ENCODE data around the gene GPATCH3. TPM values are rescaled to one million over a fixed set of nuclear protein-coding genes. Genes with fewer than 3 reads are reported as not detected.
A peak's percentile ranks its signal among the peaks of the same experiment; 100 is the strongest.

The GPATCH3 gene
- total and polyA plus RNA-seq, 2 donors (not counting 3 experiments of a cell fraction or from before 2014, with no cell fraction given) = 12.1 to 17.7 TPM

DNA sequence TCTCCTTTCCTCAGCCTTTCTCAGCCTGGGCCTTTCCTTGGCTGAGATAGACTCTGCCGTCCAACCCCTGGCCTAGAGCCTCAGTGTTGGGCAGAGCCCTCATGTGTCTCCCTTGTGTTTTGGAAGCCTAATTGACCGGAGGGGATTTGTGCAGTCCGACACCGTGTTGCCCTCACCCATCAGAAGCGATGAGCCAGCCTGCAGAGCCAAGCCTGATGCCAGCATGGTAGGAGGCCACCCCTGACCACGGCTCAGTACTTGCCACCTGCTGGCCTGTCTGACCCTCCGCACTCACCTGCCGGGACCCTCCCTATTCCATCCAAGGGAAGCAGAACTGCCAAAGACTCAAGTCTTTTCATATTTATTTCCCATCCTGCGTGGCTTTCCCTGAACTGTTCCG lies 46.7 kb downstream of the GPATCH3 start:
- POLR2A ChIA-PET = no interaction called here
- TF ChIP-seq, protein P1, sequence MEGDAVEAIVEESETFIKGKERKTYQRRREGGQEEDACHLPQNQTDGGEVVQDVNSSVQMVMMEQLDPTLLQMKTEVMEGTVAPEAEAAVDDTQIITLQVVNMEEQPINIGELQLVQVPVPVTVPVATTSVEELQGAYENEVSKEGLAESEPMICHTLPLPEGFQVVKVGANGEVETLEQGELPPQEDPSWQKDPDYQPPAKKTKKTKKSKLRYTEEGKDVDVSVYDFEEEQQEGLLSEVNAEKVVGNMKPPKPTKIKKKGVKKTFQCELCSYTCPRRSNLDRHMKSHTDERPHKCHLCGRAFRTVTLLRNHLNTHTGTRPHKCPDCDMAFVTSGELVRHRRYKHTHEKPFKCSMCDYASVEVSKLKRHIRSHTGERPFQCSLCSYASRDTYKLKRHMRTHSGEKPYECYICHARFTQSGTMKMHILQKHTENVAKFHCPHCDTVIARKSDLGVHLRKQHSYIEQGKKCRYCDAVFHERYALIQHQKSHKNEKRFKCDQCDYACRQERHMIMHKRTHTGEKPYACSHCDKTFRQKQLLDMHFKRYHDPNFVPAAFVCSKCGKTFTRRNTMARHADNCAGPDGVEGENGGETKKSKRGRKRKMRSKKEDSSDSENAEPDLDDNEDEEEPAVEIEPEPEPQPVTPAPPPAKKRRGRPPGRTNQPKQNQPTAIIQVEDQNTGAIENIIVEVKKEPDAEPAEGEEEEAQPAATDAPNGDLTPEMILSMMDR (IDR thresholded peaks at IDR 0.05; ENCODE audit: extremely low read depth in 1 of 2, insufficient read depth in 1 of 2, low read depth in 1 of 2, low read length in 2 of 2) = no peak
- TF ChIP-seq FOS (IDR thresholded peaks at IDR 0.05; ENCODE audit: borderline replicate concordance, insufficient read depth, low read length) (no peak), GATA2 (IDR thresholded peaks at IDR 0.05; ENCODE audit: insufficient read depth, insufficient read length, low read depth, low read length) (no peak), POLR2A (IDR thresholded peaks at IDR 0.05; ENCODE audit: low read depth, low read length) (no peak)
- TF ChIP-seq, protein P2, sequence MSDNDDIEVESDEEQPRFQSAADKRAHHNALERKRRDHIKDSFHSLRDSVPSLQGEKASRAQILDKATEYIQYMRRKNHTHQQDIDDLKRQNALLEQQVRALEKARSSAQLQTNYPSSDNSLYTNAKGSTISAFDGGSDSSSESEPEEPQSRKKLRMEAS (IDR thresholded peaks at IDR 0.05; ENCODE audit: insufficient read depth, insufficient read length) = no peak
- H4K20me1 ChIP-seq (replicated peaks; ENCODE audit: control insufficient read depth, extremely low read depth, insufficient read depth, low read length) = no peaks in the 10 kb centered on the region
- DNase-seq (ENCODE audit: low read depth, low spot score) (no peak), FAIRE-seq (no peak)
- peaks cover 12 to 37% of the 10 kb centered on the region in 2 experiments for H3K36me3 ChIP-seq (ENCODE audit: control insufficient read depth in 2 of 2, extremely low read depth in 1 of 2, insufficient read depth in 2 of 2, low read length in 2 of 2)
- H3K4me1 ChIP-seq (ENCODE audit: control insufficient read depth, extremely low read depth, insufficient read depth, low read length) = peaks cover 8% of the 10 kb centered on the region
- H3K27ac ChIP-seq (ENCODE audit: insufficient read depth, low read depth, low read length) = no peak overlapping the region
- no peaks in the 10 kb centered on the region for H3K79me2 ChIP-seq (ENCODE audit: control insufficient read depth, insufficient read depth, low read length)
- BruUV-seq (replicated peaks) = no TSS peak
- intact Hi-C loops (cut with micrococcal nuclease) (loop anchor here (1.0 kb wide), 2 partner anchors 12 to 25 kb away; no protein-coding TSS in a partner anchor), dilution Hi-C loops (cut with MboI; ENCODE audit: extremely low pct_ligation_motif_present, low sequenced_read_pairs) (no loop called here)
- CTCF ChIA-PET = no interaction called here
- no peaks in the 10 kb centered on the region for H3K27me3 ChIP-seq (ENCODE audit: control insufficient read depth in 2 of 2, insufficient read depth in 2 of 2, low read length in 2 of 2)
- no peak overlapping the region for H3K4me2 ChIP-seq (ENCODE audit: insufficient read depth, low read length)
- H3K4me3 ChIP-seq (replicated peaks in 1 of 3; ENCODE audit: insufficient read depth in 1 of 3, low read depth in 1 of 3, low read length in 3 of 3) = no peak overlapping the region
- H3K9me1 ChIP-seq (replicated peaks; ENCODE audit: control insufficient read depth, extremely low read depth, insufficient read depth, low read length) = no peaks in the 10 kb centered on the region
- H3K9me3 ChIP-seq (replicated peaks; ENCODE audit: control insufficient read depth, insufficient read depth, low read length) = no peaks in the 10 kb centered on the region
- no peak overlapping the region for H3K9ac ChIP-seq (replicated peaks; ENCODE audit: extremely low read depth, insufficient read depth, low read length)
- no peak overlapping the region for H2AFZ ChIP-seq (ENCODE audit: low read depth, low read length)

GRCh38 chr1:26853156-26853555 lies 47.1 kb downstream of the GPATCH3 start:
- peaks cover 9% of the 10 kb centered on the region for H3K4me1 ChIP-seq (ENCODE audit: control insufficient read depth, extremely low read depth, insufficient read depth, low read length)
- no peak overlapping the region for H2AFZ ChIP-seq (ENCODE audit: low read depth, low read length)
- H3K36me3 ChIP-seq (ENCODE audit: control insufficient read depth in 2 of 2, extremely low read depth in 1 of 2, insufficient read depth in 2 of 2, low read length in 2 of 2) = peaks cover 12 to 37% of the 10 kb centered on the region in 2 experiments
- dilution Hi-C loops (cut with MboI; ENCODE audit: extremely low pct_ligation_motif_present, low sequenced_read_pairs) (no loop called here), intact Hi-C loops (cut with micrococcal nuclease) (loop anchor here (1.0 kb wide), 2 partner anchors 12 to 25 kb away; no protein-coding TSS in a partner anchor)
- DNase-seq (ENCODE audit: low read depth, low spot score) (peak; percentile 79), FAIRE-seq (peak; percentile 91)
- H3K9me3 ChIP-seq (replicated peaks; ENCODE audit: control insufficient read depth, insufficient read depth, low read length) = no peaks in the 10 kb centered on the region
- H3K4me3 ChIP-seq (replicated peaks in 1 of 3; ENCODE audit: insufficient read depth in 1 of 3, low read depth in 1 of 3, low read length in 3 of 3) = no peak overlapping the region
- TF ChIP-seq, protein P1 (IDR thresholded peaks at IDR 0.05; ENCODE audit: extremely low read depth in 1 of 2, insufficient read depth in 1 of 2, low read depth in 1 of 2, low read length in 2 of 2) = peak; percentile 85 to 89
- TF ChIP-seq POLR2A (IDR thresholded peaks at IDR 0.05; ENCODE audit: low read depth, low read length) = no peak
- H3K27ac ChIP-seq (ENCODE audit: insufficient read depth, low read depth, low read length) = no peak overlapping the region
- no TSS peak for BruUV-seq (replicated peaks)
- no peak overlapping the region for H3K9ac ChIP-seq (replicated peaks; ENCODE audit: extremely low read depth, insufficient read depth, low read length)
- H4K20me1 ChIP-seq (replicated peaks; ENCODE audit: control insufficient read depth, extremely low read depth, insufficient read depth, low read length) = no peaks in the 10 kb centered on the region
- no peaks in the 10 kb centered on the region for H3K9me1 ChIP-seq (replicated peaks; ENCODE audit: control insufficient read depth, extremely low read depth, insufficient read depth, low read length)
- POLR2A ChIA-PET = no interaction called here
- H3K27me3 ChIP-seq (ENCODE audit: control insufficient read depth in 2 of 2, insufficient read depth in 2 of 2, low read length in 2 of 2) = no peaks in the 10 kb centered on the region
- H3K79me2 ChIP-seq (ENCODE audit: control insufficient read depth, insufficient read depth, low read length) = no peaks in the 10 kb centered on the region
- CTCF ChIA-PET = no interaction called here
- no peak overlapping the region for H3K4me2 ChIP-seq (ENCODE audit: insufficient read depth, low read length)

Data from endothelial cell of umbilical vein (primary cell).